Retinal pigment epithelial cell (primary cell): ENCODE measurements around the gene PHIP.

Experiments
- DNase-seq: peaks from one replicate; pipeline ENCODE4 v3.0.0-alpha.2; 2010; ENCODE audit warnings: low read depth
- H3K4me3 ChIP-seq: 2 replicates; pipeline ENCODE4 v1.5.1; 2011; ENCODE audit warnings: mild to moderate bottlenecking, low read length, control low read depth, moderate library complexity
- TF ChIP-seq, protein P1 (sequence below): conservative IDR thresholded peaks from 2 replicates; pipeline ENCODE4 v1.5.1; 2011; ENCODE audit warnings: low read depth, low read length, control low read depth, inconsistent platforms

Gene PHIP

GRCh38 chr6:79040083-79040482 is 38.0 kb downstream of the PHIP start:
- H3K4me3 ChIP-seq, result no peak overlapping the region
- TF ChIP-seq, protein P1, sequence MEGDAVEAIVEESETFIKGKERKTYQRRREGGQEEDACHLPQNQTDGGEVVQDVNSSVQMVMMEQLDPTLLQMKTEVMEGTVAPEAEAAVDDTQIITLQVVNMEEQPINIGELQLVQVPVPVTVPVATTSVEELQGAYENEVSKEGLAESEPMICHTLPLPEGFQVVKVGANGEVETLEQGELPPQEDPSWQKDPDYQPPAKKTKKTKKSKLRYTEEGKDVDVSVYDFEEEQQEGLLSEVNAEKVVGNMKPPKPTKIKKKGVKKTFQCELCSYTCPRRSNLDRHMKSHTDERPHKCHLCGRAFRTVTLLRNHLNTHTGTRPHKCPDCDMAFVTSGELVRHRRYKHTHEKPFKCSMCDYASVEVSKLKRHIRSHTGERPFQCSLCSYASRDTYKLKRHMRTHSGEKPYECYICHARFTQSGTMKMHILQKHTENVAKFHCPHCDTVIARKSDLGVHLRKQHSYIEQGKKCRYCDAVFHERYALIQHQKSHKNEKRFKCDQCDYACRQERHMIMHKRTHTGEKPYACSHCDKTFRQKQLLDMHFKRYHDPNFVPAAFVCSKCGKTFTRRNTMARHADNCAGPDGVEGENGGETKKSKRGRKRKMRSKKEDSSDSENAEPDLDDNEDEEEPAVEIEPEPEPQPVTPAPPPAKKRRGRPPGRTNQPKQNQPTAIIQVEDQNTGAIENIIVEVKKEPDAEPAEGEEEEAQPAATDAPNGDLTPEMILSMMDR, result no peak
- DNase-seq, result no peak

GRCh38 chr6:79038061-79038460 is 40.0 kb downstream of the PHIP start:
- DNase-seq, result no peak
- no peak overlapping the region for H3K4me3 ChIP-seq
- TF ChIP-seq, protein P1, result no peak

DNA sequence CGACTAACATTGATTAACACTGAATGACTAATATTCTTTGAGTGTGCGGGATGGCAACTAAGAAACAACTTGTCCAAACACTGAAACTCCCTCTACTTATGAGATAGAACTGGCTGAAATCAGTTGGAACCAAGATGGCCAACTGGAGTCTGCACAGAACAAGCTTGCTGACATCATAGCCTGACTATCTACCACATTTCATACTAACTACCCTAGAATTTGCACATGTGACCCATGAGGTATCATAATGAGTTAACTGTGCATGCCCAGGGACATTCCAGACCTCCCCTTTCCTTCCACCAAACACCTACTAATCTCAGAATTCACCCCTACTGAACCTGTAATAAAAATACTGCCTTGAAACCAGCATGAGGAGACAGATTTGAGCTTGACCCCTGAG is 43.2 kb downstream of the PHIP start:
- TF ChIP-seq, protein P1, result no peak
- DNase-seq, result no peak
- no peak overlapping the region for H3K4me3 ChIP-seq

- DNase-seq, result no peak
Measured at GRCh38 chr6:79033279-79033678, 44.8 kb downstream of the PHIP start.

DNA sequence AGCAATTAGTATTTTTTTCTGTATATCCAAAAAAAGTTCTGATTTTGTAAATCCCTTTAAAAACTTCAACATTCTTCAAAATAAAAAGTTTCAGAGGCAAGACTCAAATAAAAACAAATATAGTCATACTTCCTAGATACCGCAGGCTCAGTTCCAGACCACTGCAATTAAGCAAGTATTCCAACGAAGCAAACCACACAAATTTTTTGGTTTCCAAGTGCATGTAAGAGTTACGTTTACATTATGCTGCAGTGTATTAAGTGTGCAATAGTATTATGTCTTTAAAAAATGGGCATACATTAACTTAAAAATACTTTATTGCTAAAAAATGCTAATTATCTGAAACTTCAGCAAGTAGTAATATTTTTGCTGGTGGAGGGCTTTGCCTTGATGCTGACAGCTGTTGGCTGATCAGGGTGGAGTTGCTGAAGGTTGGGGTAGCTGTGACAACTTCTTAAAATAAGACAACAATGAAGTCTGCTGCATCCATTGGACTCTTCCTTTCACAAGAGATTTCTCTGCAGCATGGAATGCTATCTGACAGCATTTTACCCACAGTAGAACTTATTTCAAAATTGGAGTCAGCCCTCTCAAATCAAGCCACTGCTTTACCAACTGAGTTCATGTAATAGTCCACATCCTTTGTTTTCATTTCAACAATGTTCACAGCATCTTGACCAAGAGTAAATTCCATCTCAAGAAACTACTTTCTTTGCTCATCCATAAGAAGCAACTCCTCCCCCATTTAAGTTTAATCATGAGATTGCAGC is 46.0 kb downstream of the PHIP start:
- TF ChIP-seq, protein P1, result no peak
- no peak for DNase-seq
- H3K4me3 ChIP-seq, result no peak overlapping the region

More at GRCh38 chr6:79033279-79033678, 44.8 kb downstream of the PHIP start:
- TF ChIP-seq, protein P1, result no peak
- no peak overlapping the region for H3K4me3 ChIP-seq

GRCh38 chr6:79030511-79030910 is 47.5 kb downstream of the PHIP start:
- TF ChIP-seq, protein P1, result no peak
- no peak for DNase-seq
- H3K4me3 ChIP-seq, result no peak overlapping the region

DNA sequence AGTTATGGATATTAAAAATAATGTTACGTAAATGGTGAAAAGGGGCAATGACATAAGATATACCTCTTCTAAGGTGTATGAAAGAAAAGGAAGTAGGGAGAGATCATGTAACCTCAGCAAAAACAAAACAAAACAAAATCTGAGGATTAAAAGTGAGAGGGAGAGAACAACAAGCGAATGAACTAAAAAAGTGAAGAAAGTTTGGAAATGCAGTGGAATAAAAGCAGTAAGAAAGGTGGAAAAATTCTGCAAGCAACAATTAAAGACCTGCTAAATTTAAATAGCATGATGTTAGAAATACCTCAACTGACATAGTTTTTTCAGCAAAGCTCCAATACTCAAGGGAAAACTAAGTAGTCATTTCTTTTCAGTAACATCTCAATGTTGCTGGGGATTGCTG is 48.0 kb downstream of the PHIP start:
- H3K4me3 ChIP-seq, result no peak overlapping the region
- TF ChIP-seq, protein P1, result no peak
- no peak for DNase-seq
